Measurements from ENCODE around the gene MAP7.

- TF ChIP-seq POLR2A (IDR thresholded peaks at IDR 0.05; ENCODE audit: low read depth, low read length), result no peak
- TF ChIP-seq POLR2AphosphoS5 (IDR thresholded peaks at IDR 0.05; ENCODE audit: low read depth, low read length), result no peak
- no peak for TF ChIP-seq SPI1 (IDR thresholded peaks at IDR 0.05; ENCODE audit: low read depth, low read length)
- TF ChIP-seq TAF1 (IDR thresholded peaks at IDR 0.05; ENCODE audit: low read depth, low read length), result no peak
- no peak for TF ChIP-seq POU2F2 (IDR thresholded peaks at IDR 0.05; ENCODE audit: low read depth, low read length)
- no peak for TF ChIP-seq PAX5 (IDR thresholded peaks at IDR 0.05; ENCODE audit: insufficient read depth, low read length, severe bottlenecking)
Measured at GRCh38 chr6:136370988-136371728, 179.1 kb downstream of the MAP7 start.

All from GM12891 (cell line).